ENCODE data around the gene PRSS36. TPM values are rescaled to one million over a fixed set of nuclear protein-coding genes. Genes with fewer than 3 reads are reported as not detected.
A peak's percentile ranks its signal among the peaks of the same experiment; 100 is the strongest.

PRSS36 gene
- total and polyA plus RNA-seq, 9 of the 15 experiments (the other 6 are each of a cell fraction or from before 2014, with no cell fraction given): 0.09 to 1.2 (median 0.54) TPM; not detected in 2

DNA sequence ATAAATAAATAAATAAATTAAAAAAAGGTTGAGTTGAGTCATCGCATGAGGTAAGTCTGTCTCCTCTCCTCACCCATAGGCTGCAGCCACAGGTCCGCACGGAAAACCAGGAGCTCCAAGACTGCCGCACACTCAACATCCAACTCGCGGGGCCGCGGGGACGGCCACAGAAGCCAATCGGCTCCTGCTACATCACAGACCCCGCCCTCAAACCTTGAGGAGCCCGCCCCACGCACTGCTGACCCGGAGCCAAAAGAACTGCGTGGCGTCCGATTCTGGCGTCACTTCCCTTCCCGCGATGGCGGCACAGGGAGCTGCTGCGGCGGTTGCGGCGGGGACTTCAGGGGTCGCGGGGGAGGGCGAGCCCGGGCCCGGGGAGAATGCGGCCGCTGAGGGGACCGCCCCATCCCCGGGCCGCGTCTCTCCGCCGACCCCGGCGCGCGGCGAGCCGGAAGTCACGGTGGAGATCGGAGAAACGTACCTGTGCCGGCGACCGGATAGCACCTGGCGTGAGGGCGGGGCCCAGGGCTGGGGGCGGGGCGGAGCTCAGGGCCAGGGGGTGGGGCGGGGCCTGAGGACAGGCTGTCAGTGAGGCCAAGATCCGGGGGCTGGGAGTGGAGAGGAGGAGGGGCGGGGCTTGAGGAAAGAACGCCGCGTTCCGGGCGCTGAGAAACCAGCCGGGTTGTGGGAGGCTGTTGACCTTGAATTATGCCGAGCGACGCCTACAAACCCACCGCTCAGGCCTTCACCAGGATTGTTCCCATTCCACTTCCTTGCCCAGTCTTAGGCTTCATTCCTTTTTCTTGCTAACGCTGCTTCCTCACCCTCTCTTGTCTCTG, 32.3 kb downstream of the PRSS36 start, which contains the start of gene KAT8 (continued):
- TF ChIP-seq ZNF165 (CRISPR knock-in tag; IDR thresholded peaks at IDR 0.05; ENCODE audit: borderline replicate concordance) (no peak), ZC3H11A (IDR thresholded peaks at IDR 0.05; ENCODE audit: low read depth, low read length) (0 out of 2 replicates have a peak, but pooled peaks have one; percentile 69), SAFB (IDR thresholded peaks at IDR 0.05; ENCODE audit: borderline replicate concordance, low read depth, low read length) (no peak), SREBF1 (IDR thresholded peaks at IDR 0.05; ENCODE audit: borderline replicate concordance, low read depth, low read length) (peak; percentile 51; the same call in 1 of the 2 replicates), TARDBP (IDR thresholded peaks at IDR 0.05) (no peak), STAG1 (CRISPR knock-in tag; IDR thresholded peaks at IDR 0.05; ENCODE audit: borderline replicate concordance) (no peak), ESRRA (IDR thresholded peaks at IDR 0.05; ENCODE audit: borderline replicate concordance, low read depth) (peak; percentile 38; the same call in 1 of the 2 replicates), KLF16 (IDR thresholded peaks at IDR 0.05) (no peak), HMG20A (CRISPR knock-in tag; conservative IDR thresholded peaks at IDR 0.05) (no peak), RB1 (IDR thresholded peaks at IDR 0.05; ENCODE audit: low read depth) (peak; percentile 84), ZNF551 (CRISPR knock-in tag; IDR thresholded peaks at IDR 0.05) (no peak), ATF7 (IDR thresholded peaks at IDR 0.05) (peak; percentile 83), CEBPG (CRISPR knock-in tag; IDR thresholded peaks at IDR 0.05) (no peak), CEBPG (tag; conservative IDR thresholded peaks at IDR 0.05 in 1 of 2, IDR thresholded peaks at IDR 0.05 in 1 of 2) (no peak), ZNF184 (CRISPR knock-in tag; IDR thresholded peaks at IDR 0.05) (no peak)
- TF ChIP-seq, protein P1, sequence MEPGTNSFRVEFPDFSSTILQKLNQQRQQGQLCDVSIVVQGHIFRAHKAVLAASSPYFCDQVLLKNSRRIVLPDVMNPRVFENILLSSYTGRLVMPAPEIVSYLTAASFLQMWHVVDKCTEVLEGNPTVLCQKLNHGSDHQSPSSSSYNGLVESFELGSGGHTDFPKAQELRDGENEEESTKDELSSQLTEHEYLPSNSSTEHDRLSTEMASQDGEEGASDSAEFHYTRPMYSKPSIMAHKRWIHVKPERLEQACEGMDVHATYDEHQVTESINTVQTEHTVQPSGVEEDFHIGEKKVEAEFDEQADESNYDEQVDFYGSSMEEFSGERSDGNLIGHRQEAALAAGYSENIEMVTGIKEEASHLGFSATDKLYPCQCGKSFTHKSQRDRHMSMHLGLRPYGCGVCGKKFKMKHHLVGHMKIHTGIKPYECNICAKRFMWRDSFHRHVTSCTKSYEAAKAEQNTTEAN (CRISPR knock-in tag; IDR thresholded peaks at IDR 0.05): no peak
- TF ChIP-seq, protein P2, sequence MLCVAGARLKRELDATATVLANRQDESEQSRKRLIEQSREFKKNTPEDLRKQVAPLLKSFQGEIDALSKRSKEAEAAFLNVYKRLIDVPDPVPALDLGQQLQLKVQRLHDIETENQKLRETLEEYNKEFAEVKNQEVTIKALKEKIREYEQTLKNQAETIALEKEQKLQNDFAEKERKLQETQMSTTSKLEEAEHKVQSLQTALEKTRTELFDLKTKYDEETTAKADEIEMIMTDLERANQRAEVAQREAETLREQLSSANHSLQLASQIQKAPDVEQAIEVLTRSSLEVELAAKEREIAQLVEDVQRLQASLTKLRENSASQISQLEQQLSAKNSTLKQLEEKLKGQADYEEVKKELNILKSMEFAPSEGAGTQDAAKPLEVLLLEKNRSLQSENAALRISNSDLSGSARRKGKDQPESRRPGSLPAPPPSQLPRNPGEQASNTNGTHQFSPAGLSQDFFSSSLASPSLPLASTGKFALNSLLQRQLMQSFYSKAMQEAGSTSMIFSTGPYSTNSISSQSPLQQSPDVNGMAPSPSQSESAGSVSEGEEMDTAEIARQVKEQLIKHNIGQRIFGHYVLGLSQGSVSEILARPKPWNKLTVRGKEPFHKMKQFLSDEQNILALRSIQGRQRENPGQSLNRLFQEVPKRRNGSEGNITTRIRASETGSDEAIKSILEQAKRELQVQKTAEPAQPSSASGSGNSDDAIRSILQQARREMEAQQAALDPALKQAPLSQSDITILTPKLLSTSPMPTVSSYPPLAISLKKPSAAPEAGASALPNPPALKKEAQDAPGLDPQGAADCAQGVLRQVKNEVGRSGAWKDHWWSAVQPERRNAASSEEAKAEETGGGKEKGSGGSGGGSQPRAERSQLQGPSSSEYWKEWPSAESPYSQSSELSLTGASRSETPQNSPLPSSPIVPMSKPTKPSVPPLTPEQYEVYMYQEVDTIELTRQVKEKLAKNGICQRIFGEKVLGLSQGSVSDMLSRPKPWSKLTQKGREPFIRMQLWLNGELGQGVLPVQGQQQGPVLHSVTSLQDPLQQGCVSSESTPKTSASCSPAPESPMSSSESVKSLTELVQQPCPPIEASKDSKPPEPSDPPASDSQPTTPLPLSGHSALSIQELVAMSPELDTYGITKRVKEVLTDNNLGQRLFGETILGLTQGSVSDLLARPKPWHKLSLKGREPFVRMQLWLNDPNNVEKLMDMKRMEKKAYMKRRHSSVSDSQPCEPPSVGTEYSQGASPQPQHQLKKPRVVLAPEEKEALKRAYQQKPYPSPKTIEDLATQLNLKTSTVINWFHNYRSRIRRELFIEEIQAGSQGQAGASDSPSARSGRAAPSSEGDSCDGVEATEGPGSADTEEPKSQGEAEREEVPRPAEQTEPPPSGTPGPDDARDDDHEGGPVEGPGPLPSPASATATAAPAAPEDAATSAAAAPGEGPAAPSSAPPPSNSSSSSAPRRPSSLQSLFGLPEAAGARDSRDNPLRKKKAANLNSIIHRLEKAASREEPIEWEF (CRISPR knock-in tag; IDR thresholded peaks at IDR 0.05): no peak
- TF ChIP-seq, protein P3, sequence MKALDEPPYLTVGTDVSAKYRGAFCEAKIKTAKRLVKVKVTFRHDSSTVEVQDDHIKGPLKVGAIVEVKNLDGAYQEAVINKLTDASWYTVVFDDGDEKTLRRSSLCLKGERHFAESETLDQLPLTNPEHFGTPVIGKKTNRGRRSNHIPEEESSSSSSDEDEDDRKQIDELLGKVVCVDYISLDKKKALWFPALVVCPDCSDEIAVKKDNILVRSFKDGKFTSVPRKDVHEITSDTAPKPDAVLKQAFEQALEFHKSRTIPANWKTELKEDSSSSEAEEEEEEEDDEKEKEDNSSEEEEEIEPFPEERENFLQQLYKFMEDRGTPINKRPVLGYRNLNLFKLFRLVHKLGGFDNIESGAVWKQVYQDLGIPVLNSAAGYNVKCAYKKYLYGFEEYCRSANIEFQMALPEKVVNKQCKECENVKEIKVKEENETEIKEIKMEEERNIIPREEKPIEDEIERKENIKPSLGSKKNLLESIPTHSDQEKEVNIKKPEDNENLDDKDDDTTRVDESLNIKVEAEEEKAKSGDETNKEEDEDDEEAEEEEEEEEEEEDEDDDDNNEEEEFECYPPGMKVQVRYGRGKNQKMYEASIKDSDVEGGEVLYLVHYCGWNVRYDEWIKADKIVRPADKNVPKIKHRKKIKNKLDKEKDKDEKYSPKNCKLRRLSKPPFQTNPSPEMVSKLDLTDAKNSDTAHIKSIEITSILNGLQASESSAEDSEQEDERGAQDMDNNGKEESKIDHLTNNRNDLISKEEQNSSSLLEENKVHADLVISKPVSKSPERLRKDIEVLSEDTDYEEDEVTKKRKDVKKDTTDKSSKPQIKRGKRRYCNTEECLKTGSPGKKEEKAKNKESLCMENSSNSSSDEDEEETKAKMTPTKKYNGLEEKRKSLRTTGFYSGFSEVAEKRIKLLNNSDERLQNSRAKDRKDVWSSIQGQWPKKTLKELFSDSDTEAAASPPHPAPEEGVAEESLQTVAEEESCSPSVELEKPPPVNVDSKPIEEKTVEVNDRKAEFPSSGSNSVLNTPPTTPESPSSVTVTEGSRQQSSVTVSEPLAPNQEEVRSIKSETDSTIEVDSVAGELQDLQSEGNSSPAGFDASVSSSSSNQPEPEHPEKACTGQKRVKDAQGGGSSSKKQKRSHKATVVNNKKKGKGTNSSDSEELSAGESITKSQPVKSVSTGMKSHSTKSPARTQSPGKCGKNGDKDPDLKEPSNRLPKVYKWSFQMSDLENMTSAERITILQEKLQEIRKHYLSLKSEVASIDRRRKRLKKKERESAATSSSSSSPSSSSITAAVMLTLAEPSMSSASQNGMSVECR (CRISPR knock-in tag; IDR thresholded peaks at IDR 0.05): no peak

All from K562 (cell line).